GM04503 (cell line): ENCODE data around the gene ARHGAP18.
A peak's percentile ranks its signal among the peaks of the same experiment; 100 is the strongest.

Experiments used
- DNase-seq: peaks from one replicate; pipeline ENCODE4 v3.0.0-alpha.2; 2012; ENCODE audit warnings: low read depth

Gene ARHGAP18

GRCh38 chr6:129643968-129644367, 66.0 kb downstream of the ARHGAP18 start:
- no peak for DNase-seq

GRCh38 chr6:129643176-129643575, 66.8 kb downstream of the ARHGAP18 start:
- DNase-seq: no peak

- DNase-seq: no peak
Observed at GRCh38 chr6:129642322-129642721, 67.7 kb downstream of the ARHGAP18 start.

- peak; percentile 28 for DNase-seq
Observed at GRCh38 chr6:129641344-129641743, 68.6 kb downstream of the ARHGAP18 start.

- no peak for DNase-seq
Observed at GRCh38 chr6:129638686-129639085, 71.3 kb downstream of the ARHGAP18 start.

GRCh38 chr6:129638055-129638684, 71.8 kb downstream of the ARHGAP18 start:
- DNase-seq: no peak

GRCh38 chr6:129637340-129638054, 72.5 kb downstream of the ARHGAP18 start:
- DNase-seq: no peak

- DNase-seq: peak; percentile 77
Observed at GRCh38 chr6:129635396-129636130, 74.4 kb downstream of the ARHGAP18 start.

GRCh38 chr6:129634411-129635230, 75.4 kb downstream of the ARHGAP18 start:
- DNase-seq: no peak

GRCh38 chr6:129633529-129633928, 76.4 kb downstream of the ARHGAP18 start:
- DNase-seq: no peak

GRCh38 chr6:129632172-129632613, 77.8 kb downstream of the ARHGAP18 start:
- DNase-seq: no peak

GRCh38 chr6:129631070-129631469, 78.9 kb downstream of the ARHGAP18 start:
- DNase-seq: no peak

- DNase-seq: no peak
Observed at GRCh38 chr6:129630596-129630995, 79.4 kb downstream of the ARHGAP18 start.

- no peak for DNase-seq
Observed at GRCh38 chr6:129628101-129628815, 81.7 kb downstream of the ARHGAP18 start.

GRCh38 chr6:129624488-129624887, 85.5 kb downstream of the ARHGAP18 start:
- DNase-seq: no peak

- no peak for DNase-seq
Observed at GRCh38 chr6:129623008-129623732, 86.8 kb downstream of the ARHGAP18 start.

GRCh38 chr6:129621252-129621651, 88.7 kb downstream of the ARHGAP18 start:
- no peak for DNase-seq

GRCh38 chr6:129620234-129620610, 89.8 kb downstream of the ARHGAP18 start:
- no peak for DNase-seq

- no peak for DNase-seq
Observed at GRCh38 chr6:129619579-129620233, 90.3 kb downstream of the ARHGAP18 start.

GRCh38 chr6:129617986-129618385, 92.0 kb downstream of the ARHGAP18 start:
- DNase-seq: no peak
